HG03565 (cell line): Measurements from ENCODE around the gene OR2V2.
"Not testable (repeated sequence)": the region's sequence is repeated elsewhere in the genome, so short reads cannot be mapped to it uniquely, and the experiment has no call there.

Experiments
- ATAC-seq: cut with Tn5 transposase; IDR thresholded peaks from one replicate; pipeline ENCODE4 v1.9.1; 2021; ENCODE audit warnings: mild to moderate bottlenecking, moderate library complexity; ENCODE audit not compliant: unreplicated experiment

Gene OR2V2

GRCh38 chr5:181168595-181169118, 21.3 kb downstream of the OR2V2 start:
- no peak for ATAC-seq

- ATAC-seq: not testable (repeated sequence)
Observed at GRCh38 chr5:181169459-181170236, 22.3 kb downstream of the OR2V2 start.

GRCh38 chr5:181170237-181170825, 22.9 kb downstream of the OR2V2 start:
- no peak for ATAC-seq

- no peak for ATAC-seq
Observed at GRCh38 chr5:181170996-181171395, 23.6 kb downstream of the OR2V2 start.

GRCh38 chr5:181171782-181172181, 24.4 kb downstream of the OR2V2 start:
- no peak for ATAC-seq

- no peak for ATAC-seq
Observed at GRCh38 chr5:181173027-181173419, 25.6 kb downstream of the OR2V2 start.

GRCh38 chr5:181173420-181174342, 26.3 kb downstream of the OR2V2 start:
- no peak for ATAC-seq

- no peak for ATAC-seq
Observed at GRCh38 chr5:181176254-181176952, 29.0 kb downstream of the OR2V2 start.

- not testable (repeated sequence) for ATAC-seq
Observed at GRCh38 chr5:181177559-181177958, 30.2 kb downstream of the OR2V2 start.

- no peak for ATAC-seq
Observed at GRCh38 chr5:181181650-181182565, 34.5 kb downstream of the OR2V2 start.

GRCh38 chr5:181182651-181183050, 35.3 kb downstream of the OR2V2 start:
- no peak for ATAC-seq

GRCh38 chr5:181184845-181185216, 37.4 kb downstream of the OR2V2 start:
- ATAC-seq: no peak

- ATAC-seq: no peak
Observed at GRCh38 chr5:181185560-181185959, 38.2 kb downstream of the OR2V2 start.

- ATAC-seq: no peak
Observed at GRCh38 chr5:181186022-181186421, 38.6 kb downstream of the OR2V2 start.

GRCh38 chr5:181186986-181187499, 39.7 kb downstream of the OR2V2 start:
- no peak for ATAC-seq

GRCh38 chr5:181187500-181188213, 40.3 kb downstream of the OR2V2 start:
- no peak for ATAC-seq

GRCh38 chr5:181188700-181189362, 41.4 kb downstream of the OR2V2 start:
- no peak for ATAC-seq

- ATAC-seq: no peak
Observed at GRCh38 chr5:181189363-181189961, 42.1 kb downstream of the OR2V2 start.
